ENCODE data around the gene FRS3. TPM values are rescaled to one million over a fixed set of nuclear protein-coding genes. Genes with fewer than 3 reads are reported as not detected.

FRS3 gene
- total and polyA plus RNA-seq, 2 of the 13 experiments (the other 11 are each of a cell fraction or from before 2014, with no cell fraction given), result 3.0 to 7.4 TPM

DNA sequence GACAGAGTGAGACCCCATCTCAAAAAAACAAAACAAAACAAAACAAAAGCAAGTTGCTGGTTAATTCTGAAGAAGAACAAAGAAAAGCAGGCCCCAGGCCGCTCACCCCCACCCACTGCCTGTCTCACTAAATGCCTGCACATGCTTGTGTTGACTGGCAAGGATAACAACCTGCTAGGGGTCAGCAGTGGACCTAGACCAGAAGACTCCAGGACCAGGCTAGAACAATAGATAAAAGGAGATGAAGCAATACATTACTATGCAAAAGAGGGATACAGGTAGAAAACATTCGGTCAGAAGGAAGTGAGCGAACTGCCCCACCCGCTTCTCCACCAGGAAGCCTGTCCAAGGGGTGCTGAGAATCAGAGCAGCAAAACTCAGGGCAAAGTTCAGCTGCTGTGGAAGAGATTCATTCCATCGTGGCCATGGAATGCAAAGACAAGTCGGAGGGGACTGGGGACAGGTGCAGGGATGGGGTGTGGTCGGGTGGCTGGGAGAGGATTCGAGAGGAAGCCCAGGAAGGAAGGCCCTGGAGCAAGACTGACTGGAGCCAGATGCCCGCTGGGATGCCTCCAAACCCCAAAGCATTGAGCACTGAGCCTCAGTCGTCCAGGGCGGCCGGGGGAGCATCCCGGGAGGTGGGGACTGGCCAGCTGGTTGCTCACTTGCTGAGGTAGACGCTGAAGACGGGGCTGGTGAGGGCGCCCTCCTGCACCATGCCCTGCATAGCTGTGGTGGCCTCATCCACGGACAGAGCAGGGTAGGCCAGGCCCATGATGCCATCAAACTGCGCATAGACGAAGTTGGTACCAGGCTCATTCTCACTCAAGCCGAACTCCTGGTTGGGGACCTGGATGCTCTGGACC, 37.8 kb downstream of the FRS3 start (continued):
- TF ChIP-seq, protein P1, sequence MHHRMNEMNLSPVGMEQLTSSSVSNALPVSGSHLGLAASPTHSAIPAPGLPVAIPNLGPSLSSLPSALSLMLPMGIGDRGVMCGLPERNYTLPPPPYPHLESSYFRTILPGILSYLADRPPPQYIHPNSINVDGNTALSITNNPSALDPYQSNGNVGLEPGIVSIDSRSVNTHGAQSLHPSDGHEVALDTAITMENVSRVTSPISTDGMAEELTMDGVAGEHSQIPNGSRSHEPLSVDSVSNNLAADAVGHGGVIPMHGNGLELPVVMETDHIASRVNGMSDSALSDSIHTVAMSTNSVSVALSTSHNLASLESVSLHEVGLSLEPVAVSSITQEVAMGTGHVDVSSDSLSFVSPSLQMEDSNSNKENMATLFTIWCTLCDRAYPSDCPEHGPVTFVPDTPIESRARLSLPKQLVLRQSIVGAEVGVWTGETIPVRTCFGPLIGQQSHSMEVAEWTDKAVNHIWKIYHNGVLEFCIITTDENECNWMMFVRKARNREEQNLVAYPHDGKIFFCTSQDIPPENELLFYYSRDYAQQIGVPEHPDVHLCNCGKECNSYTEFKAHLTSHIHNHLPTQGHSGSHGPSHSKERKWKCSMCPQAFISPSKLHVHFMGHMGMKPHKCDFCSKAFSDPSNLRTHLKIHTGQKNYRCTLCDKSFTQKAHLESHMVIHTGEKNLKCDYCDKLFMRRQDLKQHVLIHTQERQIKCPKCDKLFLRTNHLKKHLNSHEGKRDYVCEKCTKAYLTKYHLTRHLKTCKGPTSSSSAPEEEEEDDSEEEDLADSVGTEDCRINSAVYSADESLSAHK (CRISPR knock-in tag; IDR thresholded peaks at IDR 0.05; ENCODE audit: borderline replicate concordance), result no peak
- TF ChIP-seq, protein P2, sequence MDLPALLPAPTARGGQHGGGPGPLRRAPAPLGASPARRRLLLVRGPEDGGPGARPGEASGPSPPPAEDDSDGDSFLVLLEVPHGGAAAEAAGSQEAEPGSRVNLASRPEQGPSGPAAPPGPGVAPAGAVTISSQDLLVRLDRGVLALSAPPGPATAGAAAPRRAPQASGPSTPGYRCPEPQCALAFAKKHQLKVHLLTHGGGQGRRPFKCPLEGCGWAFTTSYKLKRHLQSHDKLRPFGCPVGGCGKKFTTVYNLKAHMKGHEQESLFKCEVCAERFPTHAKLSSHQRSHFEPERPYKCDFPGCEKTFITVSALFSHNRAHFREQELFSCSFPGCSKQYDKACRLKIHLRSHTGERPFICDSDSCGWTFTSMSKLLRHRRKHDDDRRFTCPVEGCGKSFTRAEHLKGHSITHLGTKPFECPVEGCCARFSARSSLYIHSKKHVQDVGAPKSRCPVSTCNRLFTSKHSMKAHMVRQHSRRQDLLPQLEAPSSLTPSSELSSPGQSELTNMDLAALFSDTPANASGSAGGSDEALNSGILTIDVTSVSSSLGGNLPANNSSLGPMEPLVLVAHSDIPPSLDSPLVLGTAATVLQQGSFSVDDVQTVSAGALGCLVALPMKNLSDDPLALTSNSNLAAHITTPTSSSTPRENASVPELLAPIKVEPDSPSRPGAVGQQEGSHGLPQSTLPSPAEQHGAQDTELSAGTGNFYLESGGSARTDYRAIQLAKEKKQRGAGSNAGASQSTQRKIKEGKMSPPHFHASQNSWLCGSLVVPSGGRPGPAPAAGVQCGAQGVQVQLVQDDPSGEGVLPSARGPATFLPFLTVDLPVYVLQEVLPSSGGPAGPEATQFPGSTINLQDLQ (CRISPR knock-in tag; IDR thresholded peaks at IDR 0.05), result no peak
- TF ChIP-seq ZNF563 (CRISPR knock-in tag; IDR thresholded peaks at IDR 0.05), result peak; percentile 47; the same call in 1 of the 2 replicates
- TF ChIP-seq CREM (IDR thresholded peaks at IDR 0.05), result peak; percentile 50
- no peak for TF ChIP-seq CREM (CRISPR knock-in tag; IDR thresholded peaks at IDR 0.05)
- no peak for TF ChIP-seq YEATS4 (CRISPR knock-in tag; IDR thresholded peaks at IDR 0.05; ENCODE audit: borderline replicate concordance)
- peak; percentile 87 for TF ChIP-seq HNF4A (CRISPR knock-in tag; IDR thresholded peaks at IDR 0.05)
- no peak for TF ChIP-seq SIN3B (IDR thresholded peaks at IDR 0.05; ENCODE audit: low read length)
- TF ChIP-seq, protein P3, sequence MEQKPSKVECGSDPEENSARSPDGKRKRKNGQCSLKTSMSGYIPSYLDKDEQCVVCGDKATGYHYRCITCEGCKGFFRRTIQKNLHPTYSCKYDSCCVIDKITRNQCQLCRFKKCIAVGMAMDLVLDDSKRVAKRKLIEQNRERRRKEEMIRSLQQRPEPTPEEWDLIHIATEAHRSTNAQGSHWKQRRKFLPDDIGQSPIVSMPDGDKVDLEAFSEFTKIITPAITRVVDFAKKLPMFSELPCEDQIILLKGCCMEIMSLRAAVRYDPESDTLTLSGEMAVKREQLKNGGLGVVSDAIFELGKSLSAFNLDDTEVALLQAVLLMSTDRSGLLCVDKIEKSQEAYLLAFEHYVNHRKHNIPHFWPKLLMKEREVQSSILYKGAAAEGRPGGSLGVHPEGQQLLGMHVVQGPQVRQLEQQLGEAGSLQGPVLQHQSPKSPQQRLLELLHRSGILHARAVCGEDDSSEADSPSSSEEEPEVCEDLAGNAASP (CRISPR knock-in tag; IDR thresholded peaks at IDR 0.05; ENCODE audit: borderline replicate concordance), result peak; percentile 42; the same call in 1 of the 2 replicates
- no peak for TF ChIP-seq NFYB (CRISPR knock-in tag; IDR thresholded peaks at IDR 0.05)
- TF ChIP-seq TSC22D2 (CRISPR knock-in tag; IDR thresholded peaks at IDR 0.05; ENCODE audit: borderline replicate concordance), result no peak
- peak; percentile 86 for TF ChIP-seq ZNF792 (CRISPR knock-in tag; IDR thresholded peaks at IDR 0.05)
- TF ChIP-seq ZFP41 (CRISPR knock-in tag; IDR thresholded peaks at IDR 0.05; ENCODE audit: borderline replicate concordance), result no peak
- peak; percentile 66 for TF ChIP-seq SP4 (CRISPR knock-in tag; IDR thresholded peaks at IDR 0.05)
- TF ChIP-seq KDM1A (CRISPR knock-in tag; IDR thresholded peaks at IDR 0.05), result peak; percentile 79
- TF ChIP-seq KLF6 (CRISPR knock-in tag; IDR thresholded peaks at IDR 0.05), result no peak; the same call in 1 of the 2 replicates
- TF ChIP-seq AGO1 (IDR thresholded peaks at IDR 0.05; ENCODE audit: low read depth, low read length, poor library complexity, severe bottlenecking), result no peak
- peak; percentile 97 for TF ChIP-seq CEBPG (CRISPR knock-in tag; IDR thresholded peaks at IDR 0.05)
- peak; percentile 64; the same call in 1 of the 2 replicates for TF ChIP-seq ZNF224 (CRISPR knock-in tag; IDR thresholded peaks at IDR 0.05)
- TF ChIP-seq, protein P4, sequence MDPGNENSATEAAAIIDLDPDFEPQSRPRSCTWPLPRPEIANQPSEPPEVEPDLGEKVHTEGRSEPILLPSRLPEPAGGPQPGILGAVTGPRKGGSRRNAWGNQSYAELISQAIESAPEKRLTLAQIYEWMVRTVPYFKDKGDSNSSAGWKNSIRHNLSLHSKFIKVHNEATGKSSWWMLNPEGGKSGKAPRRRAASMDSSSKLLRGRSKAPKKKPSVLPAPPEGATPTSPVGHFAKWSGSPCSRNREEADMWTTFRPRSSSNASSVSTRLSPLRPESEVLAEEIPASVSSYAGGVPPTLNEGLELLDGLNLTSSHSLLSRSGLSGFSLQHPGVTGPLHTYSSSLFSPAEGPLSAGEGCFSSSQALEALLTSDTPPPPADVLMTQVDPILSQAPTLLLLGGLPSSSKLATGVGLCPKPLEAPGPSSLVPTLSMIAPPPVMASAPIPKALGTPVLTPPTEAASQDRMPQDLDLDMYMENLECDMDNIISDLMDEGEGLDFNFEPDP (CRISPR knock-in tag; conservative IDR thresholded peaks at IDR 0.05), result no peak
- TF ChIP-seq, protein P5, sequence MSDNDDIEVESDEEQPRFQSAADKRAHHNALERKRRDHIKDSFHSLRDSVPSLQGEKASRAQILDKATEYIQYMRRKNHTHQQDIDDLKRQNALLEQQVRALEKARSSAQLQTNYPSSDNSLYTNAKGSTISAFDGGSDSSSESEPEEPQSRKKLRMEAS (IDR thresholded peaks at IDR 0.05), result peak; percentile 56
- no peak for TF ChIP-seq TBL1XR1 (IDR thresholded peaks at IDR 0.05; ENCODE audit: borderline replicate concordance, low read length, partially characterized antibody)
